GM12873 (cell line): Measurements from ENCODE around the gene UTS2B.

ENCODE experiments used
- TF ChIP-seq, protein P1 (sequence below): IDR thresholded peaks from 2 replicates; pipeline ENCODE4 v1.5.1; 2012; ENCODE audit warnings: low read depth, mild to moderate bottlenecking, moderate library complexity, low read length, control low read depth; ENCODE audit not compliant: insufficient read depth; ENCODE audit errors: missing control alignments

The UTS2B gene

DNA sequence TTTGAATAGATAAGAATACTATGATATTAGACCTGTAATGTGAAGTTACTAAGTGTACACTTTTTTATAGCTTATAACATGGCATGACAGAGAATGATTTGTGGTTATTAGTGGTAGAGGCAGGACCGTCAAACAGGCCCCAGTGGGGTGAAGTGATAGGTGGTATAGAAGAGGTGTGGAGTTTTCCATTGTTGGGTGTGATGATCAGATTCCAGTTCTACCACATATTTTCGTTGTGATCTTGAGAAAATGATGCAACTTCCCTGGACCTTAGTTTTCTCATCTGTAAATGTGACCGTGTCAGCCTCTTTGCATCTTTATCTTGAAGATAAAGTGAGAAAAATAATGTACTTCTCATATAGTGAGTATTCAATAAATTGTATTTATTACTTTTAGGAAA lies 30.3 kb upstream of the UTS2B start:
- TF ChIP-seq, protein P1, sequence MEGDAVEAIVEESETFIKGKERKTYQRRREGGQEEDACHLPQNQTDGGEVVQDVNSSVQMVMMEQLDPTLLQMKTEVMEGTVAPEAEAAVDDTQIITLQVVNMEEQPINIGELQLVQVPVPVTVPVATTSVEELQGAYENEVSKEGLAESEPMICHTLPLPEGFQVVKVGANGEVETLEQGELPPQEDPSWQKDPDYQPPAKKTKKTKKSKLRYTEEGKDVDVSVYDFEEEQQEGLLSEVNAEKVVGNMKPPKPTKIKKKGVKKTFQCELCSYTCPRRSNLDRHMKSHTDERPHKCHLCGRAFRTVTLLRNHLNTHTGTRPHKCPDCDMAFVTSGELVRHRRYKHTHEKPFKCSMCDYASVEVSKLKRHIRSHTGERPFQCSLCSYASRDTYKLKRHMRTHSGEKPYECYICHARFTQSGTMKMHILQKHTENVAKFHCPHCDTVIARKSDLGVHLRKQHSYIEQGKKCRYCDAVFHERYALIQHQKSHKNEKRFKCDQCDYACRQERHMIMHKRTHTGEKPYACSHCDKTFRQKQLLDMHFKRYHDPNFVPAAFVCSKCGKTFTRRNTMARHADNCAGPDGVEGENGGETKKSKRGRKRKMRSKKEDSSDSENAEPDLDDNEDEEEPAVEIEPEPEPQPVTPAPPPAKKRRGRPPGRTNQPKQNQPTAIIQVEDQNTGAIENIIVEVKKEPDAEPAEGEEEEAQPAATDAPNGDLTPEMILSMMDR: no peak

DNA sequence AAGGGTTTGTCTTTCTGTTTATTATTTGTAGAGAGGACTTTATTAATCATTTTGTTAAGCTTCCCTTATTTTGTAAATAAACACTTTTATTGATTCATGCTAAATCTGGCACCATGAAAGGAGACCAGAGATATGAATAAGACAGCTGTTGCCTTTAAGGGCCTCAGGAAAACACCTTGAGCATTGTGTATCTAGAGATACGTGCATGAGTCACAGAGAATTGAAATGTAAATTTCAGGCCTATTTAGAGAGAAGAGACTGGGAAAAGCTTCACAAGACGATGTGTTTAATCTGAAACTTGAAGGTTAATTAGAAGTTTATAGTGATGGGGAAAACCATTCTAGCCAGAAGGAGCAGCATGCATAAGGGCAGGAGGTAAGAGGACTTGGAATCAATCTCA lies 28.6 kb upstream of the UTS2B start:
- TF ChIP-seq, protein P1: no peak

DNA sequence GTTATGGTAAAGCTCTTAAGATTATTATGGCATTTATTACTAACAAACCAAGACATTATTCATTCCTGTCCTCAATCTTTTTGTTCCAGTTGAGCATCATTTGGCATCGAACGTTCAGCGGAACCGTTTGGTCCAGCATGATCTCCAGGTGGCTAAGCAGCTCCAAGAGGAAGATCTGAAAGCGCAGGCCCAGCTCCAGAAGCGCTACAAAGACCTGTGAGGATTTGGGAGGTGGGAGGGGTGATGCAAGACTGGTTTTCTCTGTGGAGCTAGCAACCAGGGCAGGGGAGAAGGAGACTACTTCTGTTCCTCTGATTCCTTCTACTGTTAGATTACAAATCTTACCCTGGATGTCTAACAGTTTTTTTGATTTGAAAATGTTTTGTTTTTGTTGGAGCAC lies 27.6 kb upstream of the UTS2B start:
- TF ChIP-seq, protein P1: no peak

DNA sequence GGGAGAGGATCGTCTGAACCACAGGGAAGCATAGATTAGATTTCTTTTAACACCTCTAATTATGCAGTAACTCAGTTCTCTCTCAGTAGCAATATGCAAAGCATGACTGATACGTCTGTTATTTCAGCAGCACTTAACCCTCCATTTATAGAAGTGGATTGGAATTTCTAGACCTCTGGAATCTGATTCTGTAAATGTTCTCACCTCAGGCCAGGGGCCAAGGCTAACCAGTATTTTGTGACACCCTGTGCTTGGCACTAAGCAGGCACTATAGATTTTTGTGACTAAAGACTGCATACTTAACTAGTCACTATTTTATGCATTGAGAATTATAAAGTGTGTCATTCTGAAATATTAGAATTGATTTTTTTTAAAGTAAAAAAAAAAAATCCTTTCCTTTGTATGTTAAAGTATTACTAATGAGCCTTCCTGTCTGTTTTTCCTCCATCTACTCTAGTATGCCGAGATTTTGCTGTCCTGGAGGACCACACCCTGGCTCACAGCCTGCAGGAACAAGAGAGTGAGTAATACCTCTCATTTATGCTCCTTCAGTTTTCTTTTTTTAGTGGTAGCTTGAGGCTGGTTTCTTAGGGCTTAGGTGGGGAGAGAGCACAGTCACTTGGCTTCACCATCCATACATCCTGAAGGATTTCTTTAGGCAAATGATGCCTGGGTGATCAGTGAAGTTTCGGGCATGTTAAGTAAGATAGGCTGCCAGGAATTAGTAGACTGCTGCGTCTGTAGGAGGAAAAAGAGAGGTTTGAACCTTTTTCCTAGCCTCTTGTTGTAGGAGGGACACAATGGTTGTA lies 26.5 kb upstream of the UTS2B start:
- TF ChIP-seq, protein P1: no peak

DNA sequence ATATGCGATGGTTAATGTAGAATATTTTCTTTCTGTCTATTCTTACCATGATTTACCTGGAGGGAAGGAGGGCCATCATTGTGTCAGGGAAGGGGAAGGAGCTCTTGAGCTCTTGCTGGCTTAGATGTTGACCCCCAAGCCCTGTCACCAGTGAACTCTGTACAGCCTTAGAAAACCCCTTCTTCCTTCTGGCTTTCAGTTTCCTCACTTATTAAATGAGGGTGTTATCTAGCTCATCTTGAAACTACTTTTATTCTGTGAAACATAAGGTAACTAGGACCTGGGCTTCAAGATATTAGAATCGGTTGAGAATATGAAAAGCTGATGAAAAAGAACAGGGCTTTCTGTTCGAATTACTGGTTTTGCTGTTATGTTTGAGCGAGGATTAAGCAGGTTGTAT lies 25.1 kb upstream of the UTS2B start:
- TF ChIP-seq, protein P1: no peak

DNA sequence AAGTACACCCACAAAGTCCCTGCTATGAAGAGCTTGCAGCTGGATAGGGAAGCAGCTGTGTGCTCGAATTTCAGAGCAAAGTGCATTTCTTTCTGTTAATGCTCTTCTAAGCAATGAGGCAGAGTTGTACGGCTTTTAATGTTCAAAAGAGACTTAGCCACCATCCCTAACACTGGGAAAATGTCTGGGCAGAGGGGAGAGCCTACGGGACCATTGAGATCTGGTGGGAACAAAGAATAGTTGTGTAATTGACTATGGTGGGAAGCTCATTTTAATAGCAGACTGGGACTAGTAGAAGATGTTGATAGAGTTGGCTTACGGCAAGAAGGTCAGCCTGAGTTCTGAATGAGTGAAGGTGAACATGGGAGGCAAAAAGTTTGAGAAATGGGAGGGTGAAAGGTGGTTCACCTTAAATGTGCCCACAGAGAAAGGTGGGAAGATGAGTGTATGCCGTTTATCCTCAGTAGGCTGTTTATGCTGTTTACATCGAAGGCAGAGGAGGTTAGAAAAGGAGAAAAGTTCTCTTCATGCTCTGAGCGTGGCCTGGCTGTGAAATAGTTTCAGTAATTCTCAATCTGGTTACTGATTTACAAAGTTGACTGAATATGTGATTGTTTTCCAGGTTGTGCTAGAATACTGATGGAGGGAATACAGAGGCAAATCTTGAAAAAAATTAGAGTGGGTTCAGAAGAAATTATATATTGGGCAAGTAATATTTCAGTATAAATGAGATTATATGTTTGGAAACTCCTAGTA lies 22.9 kb upstream of the UTS2B start:
- TF ChIP-seq, protein P1: no peak

DNA sequence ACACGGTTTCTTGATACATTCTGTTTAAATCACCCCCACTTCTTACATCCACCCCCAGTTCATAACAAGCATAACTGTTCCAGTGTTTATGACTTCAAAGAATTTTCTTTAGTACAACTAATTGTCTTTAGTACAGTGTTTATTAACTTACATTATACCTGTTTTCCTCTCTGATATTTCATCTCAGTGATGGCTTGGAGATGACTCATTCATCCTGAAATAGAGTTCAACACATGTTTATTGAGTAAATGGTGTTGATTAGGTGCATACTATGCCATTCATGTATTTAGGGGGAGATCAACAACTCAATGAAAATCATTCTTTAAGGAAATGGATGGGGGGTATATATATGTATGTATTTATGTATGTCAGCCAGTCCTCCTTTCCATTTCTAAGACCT lies 21.7 kb upstream of the UTS2B start:
- TF ChIP-seq, protein P1: no peak
